Smooth muscle cell (in vitro differentiated cells): ENCODE data around the gene SLC39A7. TPM values are rescaled to one million over a fixed set of nuclear protein-coding genes. Genes with fewer than 3 reads are reported as not detected.

Experiments
- DNase-seq: peaks from one replicate; lab custom pipeline; 2025; ENCODE audit not compliant: unreplicated experiment; lab: John Stamatoyannopoulos, UW
- H2AFZ ChIP-seq: fragments of 200-600 bp; sonication (generic); 2 replicates; pipeline ENCODE4 v1.6.0; 2016; ENCODE audit warnings: antibody characterized with exemption, low read depth, mild to moderate bottlenecking
- H3F3A ChIP-seq: fragments of 200-600 bp; sonication (generic); 2 replicates; pipeline ENCODE4 v1.6.0; 2017; ENCODE audit warnings: antibody characterized with exemption, low read depth
- H3K27ac ChIP-seq: fragments of 200-600 bp; sonication (generic); 2 replicates; pipeline ENCODE4 v1.5.1; 2016; ENCODE audit warnings: low read depth, mild to moderate bottlenecking
- H3K27me3 ChIP-seq: fragments of 200-600 bp; sonication (generic); 2 replicates; pipeline ENCODE4 v1.6.1; 2016; ENCODE audit warnings: low read depth, mild to moderate bottlenecking
- H3K36me3 ChIP-seq: fragments of 200-600 bp; sonication (generic); 2 replicates; pipeline ENCODE4 v1.5.1; 2016; ENCODE audit warnings: low read depth
- H3K4me1 ChIP-seq: fragments of 200-600 bp; sonication (generic); 2 replicates; pipeline ENCODE4 v1.5.1; 2016; ENCODE audit warnings: low read depth
- H3K4me2 ChIP-seq: fragments of 200-600 bp; sonication (generic); 2 replicates; pipeline ENCODE4 v1.6.0; 2016; ENCODE audit warnings: mild to moderate bottlenecking
- H3K4me3 ChIP-seq: fragments of 200-600 bp; sonication (generic); 2 replicates; pipeline ENCODE4 v1.5.1; 2016; ENCODE audit warnings: mild to moderate bottlenecking
- H3K79me2 ChIP-seq: fragments of 200-600 bp; sonication (generic); 2 replicates; pipeline ENCODE4 v1.6.0; 2016; ENCODE audit warnings: low read depth, mild to moderate bottlenecking
- H3K9ac ChIP-seq: fragments of 200-600 bp; sonication (generic); 2 replicates; pipeline ENCODE4 v1.6.0; 2016; ENCODE audit warnings: low read depth
- H3K9me3 ChIP-seq: fragments of 200-600 bp; sonication (generic); replicated peaks from 2 replicates; pipeline ENCODE4 v1.5.1; 2016; ENCODE audit warnings: low read depth
- H4K20me1 ChIP-seq: fragments of 200-600 bp; sonication (generic); 2 replicates; pipeline ENCODE4 v1.6.0; 2016; ENCODE audit warnings: low read depth
- CTCF ChIP-seq: fragments of 200-600 bp; sonication (generic); IDR thresholded peaks from 2 replicates; pipeline ENCODE4 v1.5.1; 2017; ENCODE audit warnings: borderline replicate concordance, mild to moderate bottlenecking, antibody characterized with exemption; ENCODE audit not compliant: insufficient read depth, poor library complexity, severe bottlenecking
- WGBS: methylation state at CpG from one replicate; pipeline ENCODE4 v1.1.7; 2016; ENCODE audit warnings: low lambda C conversion rate; 5-methylcytosine and 5-hydroxymethylcytosine counted together
- polyA plus RNA-seq: library from polyadenylated mRNA; unstranded; fragments of >200 nt; fragmentation: Nextera tagmentation; extraction: Ambion mirVana; gene quantifications from 2 replicates; pipeline ENCODE4 v1.2.1, GENCODE V29; 2016
- total RNA-seq: library from RNA; depleted of rRNA; stranded (reverse); fragments of >200 nt; gene quantifications from 2 replicates; pipeline ENCODE4 v1.2.3, GENCODE V29; 2014

The SLC39A7 gene
- total and polyA plus RNA-seq, 2 experiments from 2014 or later: 87.2 to 112 TPM

- no peaks in the 10 kb centered on the region for H3K4me1 ChIP-seq
- H3K4me2 ChIP-seq: no peak overlapping the region
- H3F3A ChIP-seq: no peaks in the 10 kb centered on the region
- TF ChIP-seq CTCF: no peak
- no peaks in the 10 kb centered on the region for H3K79me2 ChIP-seq
- H3K27me3 ChIP-seq: no peaks in the 10 kb centered on the region
- H3K9ac ChIP-seq: no peak overlapping the region
- H3K9me3 ChIP-seq: no peaks in the 10 kb centered on the region
- H2AFZ ChIP-seq: no peak overlapping the region
- H3K4me3 ChIP-seq: no peak overlapping the region
- DNase-seq: no peak
- H4K20me1 ChIP-seq: no peaks in the 10 kb centered on the region
- H3K27ac ChIP-seq: no peak overlapping the region
- WGBS: 79% methylated on average over 19 of the region's 19 CpGs
- H3K36me3 ChIP-seq: no peaks in the 10 kb centered on the region
Measured at GRCh38 chr6:33177552-33178446, 22.9 kb upstream of the SLC39A7 start.

- Histone ChIP-seq H3K36me3 (no peaks in the 10 kb centered on the region), H3K4me2 (no peak overlapping the region), H3K4me3 (no peak overlapping the region), H3K9me3 (no peaks in the 10 kb centered on the region), H3K9ac (no peak overlapping the region), H3K27ac (no peak overlapping the region), H3K27me3 (no peaks in the 10 kb centered on the region), H3K79me2 (no peaks in the 10 kb centered on the region), H4K20me1 (no peaks in the 10 kb centered on the region), H3K4me1 (no peaks in the 10 kb centered on the region), H2AFZ (no peak overlapping the region), H3F3A (no peaks in the 10 kb centered on the region)
- no peak for TF ChIP-seq CTCF
- no peak for DNase-seq
- WGBS: 84% methylated on average over 10 of the region's 10 CpGs
Measured at GRCh38 chr6:33178755-33179475, 21.8 kb upstream of the SLC39A7 start.

- no peaks in the 10 kb centered on the region for H3F3A ChIP-seq
- no peak for DNase-seq
- no peak for TF ChIP-seq CTCF
- H3K27ac ChIP-seq: no peak overlapping the region
- H3K79me2 ChIP-seq: no peaks in the 10 kb centered on the region
- H3K9me3 ChIP-seq: no peaks in the 10 kb centered on the region
- H3K4me3 ChIP-seq: no peak overlapping the region
- no peak overlapping the region for H3K4me2 ChIP-seq
- no peaks in the 10 kb centered on the region for H3K4me1 ChIP-seq
- peaks cover 1% of the 10 kb centered on the region for H3K27me3 ChIP-seq
- H4K20me1 ChIP-seq: no peaks in the 10 kb centered on the region
- no peaks in the 10 kb centered on the region for H3K36me3 ChIP-seq
- H2AFZ ChIP-seq: no peak overlapping the region
- WGBS: 95% methylated on average over 7 of the region's 7 CpGs
- H3K9ac ChIP-seq: no peak overlapping the region
Measured at GRCh38 chr6:33181141-33181540, 19.5 kb upstream of the SLC39A7 start.
